Ishikawa (cell line): ENCODE measurements around the gene KRTAP5-4.

Source experiments
- CEBPB ChIP-seq: IDR thresholded peaks from 2 replicates; pipeline ENCODE4 v1.6.1; 2012
- CREB1 ChIP-seq: IDR thresholded peaks from 2 replicates; pipeline ENCODE4 v1.6.1; 2012; ENCODE audit warnings: low read depth
- EP300 ChIP-seq: IDR thresholded peaks from 2 replicates; pipeline ENCODE4 v1.6.1; 2012; ENCODE audit warnings: borderline replicate concordance
- MAX ChIP-seq: IDR thresholded peaks from 2 replicates; pipeline ENCODE4 v1.6.1; 2012
- RAD21 ChIP-seq: IDR thresholded peaks from 2 replicates; pipeline ENCODE4 v1.6.1; 2012; ENCODE audit warnings: low read depth
- REST ChIP-seq: IDR thresholded peaks from 2 replicates; pipeline ENCODE4 v1.6.1; 2012; ENCODE audit warnings: low read depth, mild to moderate bottlenecking
- TAF1 ChIP-seq: IDR thresholded peaks from 2 replicates; pipeline ENCODE4 v1.6.1; 2012; ENCODE audit warnings: low read depth, mild to moderate bottlenecking
- TEAD4 ChIP-seq: IDR thresholded peaks from 2 replicates; pipeline ENCODE4 v1.6.1; 2012

GRCh38 chr11:1667121-1667850 lies 45.3 kb upstream of the KRTAP5-4 start:
- no peak for TF ChIP-seq TAF1
- no peak for TF ChIP-seq EP300
- no peak for TF ChIP-seq REST
- TF ChIP-seq RAD21 = no peak
- TF ChIP-seq CREB1 = no peak
- no peak for TF ChIP-seq CEBPB
- no peak for TF ChIP-seq TEAD4
- no peak for TF ChIP-seq MAX
